PC-3 (cell line): ENCODE results near the gene TUBA4B. TPM values are rescaled to one million over a fixed set of nuclear protein-coding genes. Genes with fewer than 3 reads are reported as not detected.

Source experiments
- ATAC-seq: fragments of 200-7000 bp; cut with Tn5 transposase; 2 replicates; pipeline ENCODE4 v1.9.1; 2020; ENCODE audit warnings: mild to moderate bottlenecking, moderate library complexity
- BruUV-seq: library from RNA; stranded (reverse); fragments of 400-500 nt; replicated peaks from 2 replicates; lab custom pipeline; 2021; lab: Mats Ljungman, UMichigan
- CTCF ChIA-PET: fragments of 300-600 bp; sonication (Branson Sonifier 250); formaldehyde crosslinking; loops from one replicate; lab custom pipeline; 2022; ENCODE audit warnings: antibody characterized with exemption; lab: Charles Lee
- POLR2A ChIA-PET: fragments of 300-600 bp; sonication (Branson Sonifier 250); formaldehyde crosslinking; loops from one replicate; lab custom pipeline; 2022; ENCODE audit warnings: antibody characterized with exemption; ENCODE audit not compliant: unreplicated experiment; lab: Charles Lee
- DNase-seq: peaks from one replicate; pipeline ENCODE4 v3.0.0-alpha.2; 2015
- H2AFZ ChIP-seq: fragments of 300-600 bp; sonication (generic); 2 replicates; pipeline ENCODE4 v1.6.0; 2016; ENCODE audit warnings: antibody characterized with exemption, low read length
- H3F3A ChIP-seq: fragments of 300-600 bp; sonication (generic); one replicate; pipeline ENCODE4 v1.6.0; 2017; ENCODE audit warnings: antibody characterized with exemption, low read length, control low read depth, mild to moderate bottlenecking; ENCODE audit not compliant: unreplicated experiment
- H3K27ac ChIP-seq: fragments of 300-600 bp; sonication (generic); 2 replicates; pipeline ENCODE4 v1.5.1; 2016; ENCODE audit warnings: mild to moderate bottlenecking, low read length
- H3K27me3 ChIP-seq: fragments of 300-600 bp; sonication (generic); 2 replicates; pipeline ENCODE4 v1.6.1; 2016; ENCODE audit warnings: low read length, mixed read lengths
- H3K36me3 ChIP-seq: fragments of 300-600 bp; sonication (generic); 2 replicates; pipeline ENCODE4 v1.6.1; 2016; ENCODE audit warnings: low read depth, mixed run types, low read length, mixed read lengths
- H3K4me1 ChIP-seq: fragments of 300-600 bp; sonication (generic); 2 replicates; pipeline ENCODE4 v1.5.1; 2016; ENCODE audit warnings: low read length; ENCODE audit not compliant: insufficient read depth
- H3K4me2 ChIP-seq: fragments of 300-600 bp; sonication (generic); 2 replicates; pipeline ENCODE4 v1.6.0; 2016; ENCODE audit warnings: low read length
- H3K4me3 ChIP-seq: fragments of 300-600 bp; sonication (generic); 2 replicates; pipeline ENCODE4 v1.5.1; 2016; ENCODE audit warnings: mild to moderate bottlenecking, low read length, mixed read lengths
- H3K79me2 ChIP-seq: fragments of 300-600 bp; sonication (generic); 2 replicates; pipeline ENCODE4 v1.6.1; 2017; ENCODE audit warnings: low read length, mixed read lengths
- H3K9ac ChIP-seq: fragments of 300-600 bp; sonication (generic); 2 replicates; pipeline ENCODE4 v1.6.0; 2016; ENCODE audit warnings: mild to moderate bottlenecking, low read length
- H3K9me2 ChIP-seq: fragments of 300-600 bp; sonication (generic); replicated peaks from 2 replicates; pipeline ENCODE4 v1.6.1; 2016; ENCODE audit warnings: mixed run types, low read length, mixed read lengths
- H3K9me3 ChIP-seq: fragments of 300-600 bp; sonication (generic); 2 replicates; pipeline ENCODE4 v1.6.1; 2016; ENCODE audit warnings: low read length, mixed read lengths
- H4K20me1 ChIP-seq: fragments of 300-600 bp; sonication (generic); 2 replicates; pipeline ENCODE4 v1.6.1; 2016; ENCODE audit warnings: low read length, mixed read lengths
- EZH2 ChIP-seq: fragments of 300-600 bp; sonication (generic); IDR thresholded peaks from one replicate; pipeline ENCODE4 v1.6.1; 2017; ENCODE audit warnings: antibody characterized with exemption, mild to moderate bottlenecking, low read length; ENCODE audit not compliant: unreplicated experiment
- EZH2phosphoT487 ChIP-seq: fragments of 300-600 bp; sonication (generic); IDR thresholded peaks from 2 replicates; pipeline ENCODE4 v1.6.1; 2018; ENCODE audit warnings: mild to moderate bottlenecking, antibody characterized with exemption, low read length, borderline replicate concordance
- intact Hi-C: fragments of 100-400 bp; cut with micrococcal nuclease; formaldehyde crosslinking; loops from 2 replicates; pipeline ENCODE4 v1.9.0; 2023
- total RNA-seq: library from RNA; depleted of rRNA; stranded (reverse); fragments of >200 nt; gene quantifications from 2 replicates; pipeline ENCODE4 v1.2.3, GENCODE V29; 2014
- TF ChIP-seq, protein P1 (sequence below): fragments of 300-600 bp; sonication (generic); conservative IDR thresholded peaks from 2 replicates; pipeline ENCODE4 v1.5.1; 2017; ENCODE audit warnings: antibody characterized with exemption, low read depth, mild to moderate bottlenecking, low read length

TUBA4B gene
- total RNA-seq, 1 experiment from 2014 or later = not detected

DNA sequence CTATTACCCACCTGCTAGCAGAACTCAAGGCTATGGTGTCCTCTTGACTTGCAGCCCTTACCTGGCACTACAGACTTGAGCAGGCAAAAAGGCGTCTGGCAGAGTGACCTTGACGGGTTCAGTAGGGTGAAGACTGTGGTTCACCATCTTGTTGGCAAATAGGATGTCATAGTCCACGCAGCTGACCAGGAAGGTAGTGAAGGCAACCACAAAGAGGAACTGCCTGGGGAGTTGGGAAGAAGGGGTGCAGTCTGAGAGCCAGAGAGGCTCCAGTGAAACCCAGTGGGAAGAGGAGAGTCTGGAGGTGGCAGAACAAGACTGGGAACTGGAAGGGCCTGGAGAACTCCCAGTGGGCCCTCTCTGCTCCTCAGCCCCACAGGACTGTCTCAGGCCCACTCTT is 27.7 kb upstream of the TUBA4B start:
- no peak overlapping the region for H2AFZ ChIP-seq
- H3K27ac ChIP-seq = no peak overlapping the region
- DNase-seq (no peak), ATAC-seq (no peak)
- ChIA-PET POLR2A (no interaction called here), CTCF (no interaction called here)
- H3K4me1 ChIP-seq = peaks cover 12% of the 10 kb centered on the region
- no peak overlapping the region for H3K4me3 ChIP-seq
- intact Hi-C loops = no loop called here
- BruUV-seq = no TSS peak
- H3K79me2 ChIP-seq = peaks cover 26% of the 10 kb centered on the region
- H3K9me2 ChIP-seq = no peaks in the 10 kb centered on the region
- H3F3A ChIP-seq = no peaks in the 10 kb centered on the region
- H3K4me2 ChIP-seq = no peak overlapping the region
- H3K27me3 ChIP-seq = no peaks in the 10 kb centered on the region
- peaks cover 14% of the 10 kb centered on the region for H3K36me3 ChIP-seq
- TF ChIP-seq EZH2 (no peak), EZH2phosphoT487 (no peak)
- TF ChIP-seq, protein P1, sequence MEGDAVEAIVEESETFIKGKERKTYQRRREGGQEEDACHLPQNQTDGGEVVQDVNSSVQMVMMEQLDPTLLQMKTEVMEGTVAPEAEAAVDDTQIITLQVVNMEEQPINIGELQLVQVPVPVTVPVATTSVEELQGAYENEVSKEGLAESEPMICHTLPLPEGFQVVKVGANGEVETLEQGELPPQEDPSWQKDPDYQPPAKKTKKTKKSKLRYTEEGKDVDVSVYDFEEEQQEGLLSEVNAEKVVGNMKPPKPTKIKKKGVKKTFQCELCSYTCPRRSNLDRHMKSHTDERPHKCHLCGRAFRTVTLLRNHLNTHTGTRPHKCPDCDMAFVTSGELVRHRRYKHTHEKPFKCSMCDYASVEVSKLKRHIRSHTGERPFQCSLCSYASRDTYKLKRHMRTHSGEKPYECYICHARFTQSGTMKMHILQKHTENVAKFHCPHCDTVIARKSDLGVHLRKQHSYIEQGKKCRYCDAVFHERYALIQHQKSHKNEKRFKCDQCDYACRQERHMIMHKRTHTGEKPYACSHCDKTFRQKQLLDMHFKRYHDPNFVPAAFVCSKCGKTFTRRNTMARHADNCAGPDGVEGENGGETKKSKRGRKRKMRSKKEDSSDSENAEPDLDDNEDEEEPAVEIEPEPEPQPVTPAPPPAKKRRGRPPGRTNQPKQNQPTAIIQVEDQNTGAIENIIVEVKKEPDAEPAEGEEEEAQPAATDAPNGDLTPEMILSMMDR = no peak
- no peaks in the 10 kb centered on the region for H3K9me3 ChIP-seq
- H4K20me1 ChIP-seq = no peaks in the 10 kb centered on the region
- no peak overlapping the region for H3K9ac ChIP-seq

- Histone ChIP-seq H3K27ac (no peak overlapping the region), H3K79me2 (peaks cover 51% of the 10 kb centered on the region)
- intact Hi-C loops = no loop called here
Observed at GRCh38 chr2:219228041-219228910, 24.8 kb upstream of the TUBA4B start.

More at GRCh38 chr2:219228041-219228910, 24.8 kb upstream of the TUBA4B start:
- Histone ChIP-seq H3K4me2 (peak overlapping the region; percentile 100), H3K9me2 (no peaks in the 10 kb centered on the region), H3K9me3 (no peaks in the 10 kb centered on the region), H3K4me1 (peaks cover 17% of the 10 kb centered on the region), H3K36me3 (peaks cover 18% of the 10 kb centered on the region), H3F3A (peaks cover 4% of the 10 kb centered on the region), H3K4me3 (peak overlapping the region; percentile 74), H3K27me3 (no peaks in the 10 kb centered on the region), H4K20me1 (no peaks in the 10 kb centered on the region), H3K9ac (peak overlapping the region; percentile 86), H2AFZ (peak overlapping the region; percentile 89; the same call in 1 of the 2 replicates)
- CTCF ChIA-PET = no interaction called here
- no peak for DNase-seq
- ATAC-seq = no peak
- BruUV-seq = TSS peak; percentile 30
- POLR2A ChIA-PET = interaction anchor here (1.2 kb wide), 1 partner anchor 67 kb away, joined by 3 read pairs; no protein-coding TSS in a partner anchor
- TF ChIP-seq EZH2 (no peak), EZH2phosphoT487 (no peak)
- TF ChIP-seq, protein P1 = no peak
